PC-3 (cell line): ENCODE data around the gene COL2A1.

ENCODE experiments used
- EZH2 ChIP-seq: fragments of 300-600 bp; sonication (generic); IDR thresholded peaks from one replicate; pipeline ENCODE4 v1.6.1; 2017; ENCODE audit warnings: antibody characterized with exemption, mild to moderate bottlenecking, low read length; ENCODE audit not compliant: unreplicated experiment
- EZH2phosphoT487 ChIP-seq: fragments of 300-600 bp; sonication (generic); IDR thresholded peaks from 2 replicates; pipeline ENCODE4 v1.6.1; 2018; ENCODE audit warnings: mild to moderate bottlenecking, antibody characterized with exemption, low read length, borderline replicate concordance
- TF ChIP-seq, protein P1 (sequence below): fragments of 300-600 bp; sonication (generic); conservative IDR thresholded peaks from 2 replicates; pipeline ENCODE4 v1.5.1; 2017; ENCODE audit warnings: antibody characterized with exemption, low read depth, mild to moderate bottlenecking, low read length

DNA sequence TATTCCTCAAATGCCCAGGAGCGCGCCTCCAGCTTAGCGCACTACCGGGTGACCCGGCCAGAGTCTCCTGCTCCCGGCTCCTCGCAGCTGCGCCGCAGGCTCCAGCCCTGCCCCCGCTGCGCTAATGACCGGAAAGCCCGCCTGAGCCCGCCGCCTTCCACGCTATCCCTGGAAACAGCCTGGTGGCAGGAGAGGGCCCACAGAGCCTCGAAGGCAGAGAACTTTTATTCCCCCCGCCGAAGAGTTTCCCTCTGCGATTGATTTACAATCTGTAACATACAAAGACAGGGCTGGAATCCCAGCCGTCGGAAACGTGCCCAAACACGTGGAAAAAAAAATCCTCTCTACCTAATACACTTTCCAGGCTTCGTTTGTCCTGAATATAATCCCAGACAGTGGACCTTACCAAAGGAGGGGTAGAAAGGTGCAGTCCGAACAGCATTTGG lies 1.5 kb downstream of the COL2A1 start:
- TF ChIP-seq, protein P1, sequence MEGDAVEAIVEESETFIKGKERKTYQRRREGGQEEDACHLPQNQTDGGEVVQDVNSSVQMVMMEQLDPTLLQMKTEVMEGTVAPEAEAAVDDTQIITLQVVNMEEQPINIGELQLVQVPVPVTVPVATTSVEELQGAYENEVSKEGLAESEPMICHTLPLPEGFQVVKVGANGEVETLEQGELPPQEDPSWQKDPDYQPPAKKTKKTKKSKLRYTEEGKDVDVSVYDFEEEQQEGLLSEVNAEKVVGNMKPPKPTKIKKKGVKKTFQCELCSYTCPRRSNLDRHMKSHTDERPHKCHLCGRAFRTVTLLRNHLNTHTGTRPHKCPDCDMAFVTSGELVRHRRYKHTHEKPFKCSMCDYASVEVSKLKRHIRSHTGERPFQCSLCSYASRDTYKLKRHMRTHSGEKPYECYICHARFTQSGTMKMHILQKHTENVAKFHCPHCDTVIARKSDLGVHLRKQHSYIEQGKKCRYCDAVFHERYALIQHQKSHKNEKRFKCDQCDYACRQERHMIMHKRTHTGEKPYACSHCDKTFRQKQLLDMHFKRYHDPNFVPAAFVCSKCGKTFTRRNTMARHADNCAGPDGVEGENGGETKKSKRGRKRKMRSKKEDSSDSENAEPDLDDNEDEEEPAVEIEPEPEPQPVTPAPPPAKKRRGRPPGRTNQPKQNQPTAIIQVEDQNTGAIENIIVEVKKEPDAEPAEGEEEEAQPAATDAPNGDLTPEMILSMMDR = no peak
- TF ChIP-seq EZH2 (no peak), EZH2phosphoT487 (no peak)
